Body of pancreas (tissue), 4 donors: Measurements from ENCODE around the gene TMEM144.

ENCODE experiments used
- POLR2A ChIP-seq, 3 donors: fragments of 450-650 bp; IDR thresholded peaks; one replicate each; pipeline ENCODE4 v1.6.1; 2016; ENCODE audit warnings: antibody characterized with exemption in 3 of 3, mild to moderate bottlenecking in 2 of 3
- TF ChIP-seq, protein P1 (sequence below), 7 experiments: fragments of 450-650 bp in 4 of 7; fragments of 200-600 bp in 3 of 7; sonication (generic) in 3 of 7; IDR thresholded peaks; one replicate each; pipeline ENCODE4 v1.5.1; 2016 to 2019; ENCODE audit warnings: antibody characterized with exemption in 7 of 7

DNA sequence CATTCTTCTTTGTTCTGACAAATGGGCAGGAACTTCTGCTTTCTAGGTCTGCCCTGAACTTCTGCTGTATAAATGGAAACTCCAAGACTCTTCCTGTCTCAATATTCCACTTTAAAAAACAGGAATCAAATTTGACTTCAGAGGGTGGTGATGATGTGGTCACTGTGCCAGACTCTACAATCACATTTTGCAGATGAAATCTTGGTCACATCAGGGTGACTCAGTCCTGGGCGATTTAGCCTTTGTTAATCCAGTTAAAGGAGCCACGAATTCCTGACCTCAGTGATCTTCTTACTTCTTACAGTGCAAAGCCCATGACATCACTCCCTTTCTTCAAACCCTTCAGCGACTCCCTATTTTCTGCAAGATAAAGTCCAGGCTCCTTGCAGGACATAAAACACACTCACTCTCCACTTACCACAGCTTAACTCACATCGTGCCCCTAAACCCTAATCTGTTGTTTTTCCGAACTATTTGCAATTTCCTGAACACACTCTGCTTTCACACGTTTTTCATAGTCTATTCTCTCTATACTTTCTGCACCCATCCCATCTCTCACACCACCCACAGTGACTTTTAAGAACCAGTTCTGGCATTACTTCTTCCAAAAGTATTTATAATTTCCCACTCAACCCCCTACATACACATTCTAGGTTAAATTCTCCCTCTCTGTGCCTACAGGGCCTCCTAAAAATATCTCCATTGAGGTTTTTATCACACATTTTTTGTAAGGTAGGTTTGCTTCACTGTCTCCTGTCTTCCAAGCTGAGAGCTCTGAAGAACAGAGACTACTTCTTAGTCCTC is 48.5 kb upstream of the TMEM144 start:
- TF ChIP-seq, protein P1, sequence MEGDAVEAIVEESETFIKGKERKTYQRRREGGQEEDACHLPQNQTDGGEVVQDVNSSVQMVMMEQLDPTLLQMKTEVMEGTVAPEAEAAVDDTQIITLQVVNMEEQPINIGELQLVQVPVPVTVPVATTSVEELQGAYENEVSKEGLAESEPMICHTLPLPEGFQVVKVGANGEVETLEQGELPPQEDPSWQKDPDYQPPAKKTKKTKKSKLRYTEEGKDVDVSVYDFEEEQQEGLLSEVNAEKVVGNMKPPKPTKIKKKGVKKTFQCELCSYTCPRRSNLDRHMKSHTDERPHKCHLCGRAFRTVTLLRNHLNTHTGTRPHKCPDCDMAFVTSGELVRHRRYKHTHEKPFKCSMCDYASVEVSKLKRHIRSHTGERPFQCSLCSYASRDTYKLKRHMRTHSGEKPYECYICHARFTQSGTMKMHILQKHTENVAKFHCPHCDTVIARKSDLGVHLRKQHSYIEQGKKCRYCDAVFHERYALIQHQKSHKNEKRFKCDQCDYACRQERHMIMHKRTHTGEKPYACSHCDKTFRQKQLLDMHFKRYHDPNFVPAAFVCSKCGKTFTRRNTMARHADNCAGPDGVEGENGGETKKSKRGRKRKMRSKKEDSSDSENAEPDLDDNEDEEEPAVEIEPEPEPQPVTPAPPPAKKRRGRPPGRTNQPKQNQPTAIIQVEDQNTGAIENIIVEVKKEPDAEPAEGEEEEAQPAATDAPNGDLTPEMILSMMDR (IDR thresholded peaks at IDR 0.05), result no peak
- no peak for TF ChIP-seq POLR2A (IDR thresholded peaks at IDR 0.05)
